HTERT RPE-1 (cell line): ENCODE measurements around the gene KCNQ1OT1.

Experiments used
- in situ Hi-C: fragments of 300-500 bp; cut with MboI; formaldehyde crosslinking; loops from 4 replicates; pipeline ENCODE4 v1.14.3; 2020; ENCODE audit warnings: low sequenced_read_pairs

KCNQ1OT1 gene

GRCh38 chr11:2721210-2721916, 21.6 kb upstream of the KCNQ1OT1 start:
- in situ Hi-C loops: no loop called here

GRCh38 chr11:2719831-2720590, 20.2 kb upstream of the KCNQ1OT1 start:
- in situ Hi-C loops: no loop called here

GRCh38 chr11:2718817-2719438, 19.1 kb upstream of the KCNQ1OT1 start:
- in situ Hi-C loops: no loop called here

GRCh38 chr11:2717561-2718325, 17.9 kb upstream of the KCNQ1OT1 start:
- in situ Hi-C loops: no loop called here

- in situ Hi-C loops: no loop called here
Measured at GRCh38 chr11:2716376-2717095, 16.7 kb upstream of the KCNQ1OT1 start.

GRCh38 chr11:2715716-2716350, 16.0 kb upstream of the KCNQ1OT1 start:
- in situ Hi-C loops: no loop called here

- in situ Hi-C loops: no loop called here
Measured at GRCh38 chr11:2714871-2715270, 15.1 kb upstream of the KCNQ1OT1 start.

- in situ Hi-C loops: no loop called here
Measured at GRCh38 chr11:2714463-2714800, 14.6 kb upstream of the KCNQ1OT1 start.

- in situ Hi-C loops: no loop called here
Measured at GRCh38 chr11:2713661-2714462, 14.1 kb upstream of the KCNQ1OT1 start.

GRCh38 chr11:2713094-2713493, 13.3 kb upstream of the KCNQ1OT1 start:
- in situ Hi-C loops: no loop called here

- in situ Hi-C loops: no loop called here
Measured at GRCh38 chr11:2711161-2711560, 11.4 kb upstream of the KCNQ1OT1 start.

- in situ Hi-C loops: no loop called here
Measured at GRCh38 chr11:2709429-2709828, 9.6 kb upstream of the KCNQ1OT1 start.

GRCh38 chr11:2708757-2709281, 9.0 kb upstream of the KCNQ1OT1 start:
- in situ Hi-C loops: no loop called here

GRCh38 chr11:2708151-2708581, 8.4 kb upstream of the KCNQ1OT1 start:
- in situ Hi-C loops: no loop called here

GRCh38 chr11:2707736-2708135, 7.9 kb upstream of the KCNQ1OT1 start:
- in situ Hi-C loops: no loop called here

- in situ Hi-C loops: no loop called here
Measured at GRCh38 chr11:2706321-2706720, 6.5 kb upstream of the KCNQ1OT1 start.

- in situ Hi-C loops: no loop called here
Measured at GRCh38 chr11:2704896-2705606, 5.3 kb upstream of the KCNQ1OT1 start.

- in situ Hi-C loops: no loop called here
Measured at GRCh38 chr11:2704356-2704755, 4.6 kb upstream of the KCNQ1OT1 start.
